HG02642 (cell line): ENCODE data around the gene HOXD1.

ENCODE experiments used
- ATAC-seq: cut with Tn5 transposase; IDR thresholded peaks from one replicate; pipeline ENCODE4 v1.9.1; 2021; ENCODE audit warnings: mild to moderate bottlenecking; ENCODE audit not compliant: unreplicated experiment, poor library complexity

Gene HOXD1

GRCh38 chr2:176152350-176153181, 35.9 kb upstream of the HOXD1 start:
- no peak for ATAC-seq

GRCh38 chr2:176154576-176155252, 33.8 kb upstream of the HOXD1 start:
- ATAC-seq, result no peak

- ATAC-seq, result no peak
These were observed 33.0 kb upstream of the HOXD1 start for GRCh38 chr2:176155356-176156044.

- ATAC-seq, result no peak
These were observed 32.1 kb upstream of the HOXD1 start for GRCh38 chr2:176156301-176156806.

GRCh38 chr2:176156807-176157498, 31.5 kb upstream of the HOXD1 start, which contains the start of gene HOXD3:
Gene HOXD3 (plus strand): TSS chr2:176157307. CDS start chr2:176169115, 11,808 bp downstream.
- ATAC-seq, result no peak

- no peak for ATAC-seq
These were observed 30.8 kb upstream of the HOXD1 start for GRCh38 chr2:176157499-176158185.

- no peak for ATAC-seq
These were observed 30.3 kb upstream of the HOXD1 start for GRCh38 chr2:176158186-176158591.

GRCh38 chr2:176158855-176159662, 29.4 kb upstream of the HOXD1 start:
- no peak for ATAC-seq

- no peak for ATAC-seq
These were observed 28.7 kb upstream of the HOXD1 start for GRCh38 chr2:176159663-176160250.

- ATAC-seq, result no peak
These were observed 28.1 kb upstream of the HOXD1 start for GRCh38 chr2:176160251-176160985.

- ATAC-seq, result no peak
These were observed 27.3 kb upstream of the HOXD1 start for GRCh38 chr2:176160986-176161824.

GRCh38 chr2:176161825-176162626, 26.4 kb upstream of the HOXD1 start:
- ATAC-seq, result no peak

- no peak for ATAC-seq
These were observed 25.4 kb upstream of the HOXD1 start for GRCh38 chr2:176162911-176163671.

GRCh38 chr2:176163672-176164056, 24.8 kb upstream of the HOXD1 start:
- ATAC-seq, result no peak

- no peak for ATAC-seq
These were observed 24.3 kb upstream of the HOXD1 start for GRCh38 chr2:176164201-176164600.
